Measurements from ENCODE around the gene SMIM1. TPM values are rescaled to one million over a fixed set of nuclear protein-coding genes. Genes with fewer than 3 reads are reported as not detected.

Gene SMIM1
- total and polyA plus RNA-seq, 2 experiments from 2014 or later = 20.9 to 25.8 TPM

- no peak for TF ChIP-seq CTCF (IDR thresholded peaks at IDR 0.05; ENCODE audit: low read depth, low read length)
- Histone ChIP-seq H3K27ac (no peak overlapping the region), H3K4me1 (ENCODE audit: low read depth) (no peaks in the 10 kb centered on the region), H3K27me3 (no peaks in the 10 kb centered on the region), H3K36me3 (no peaks in the 10 kb centered on the region), H3K9me3 (ENCODE audit: low read depth) (no peaks in the 10 kb centered on the region), H3K4me3 (no peak overlapping the region)
- no peak for DNase-seq (ENCODE audit: low read depth in 1 of 2, low spot score in 1 of 2)
These were observed 44.4 kb upstream of the SMIM1 start for GRCh38 chr1:3727825-3728776.

- Histone ChIP-seq H3K4me3 (no peak overlapping the region), H3K27ac (no peak overlapping the region), H3K36me3 (no peaks in the 10 kb centered on the region), H3K9me3 (ENCODE audit: low read depth) (no peaks in the 10 kb centered on the region), H3K4me1 (ENCODE audit: low read depth) (no peaks in the 10 kb centered on the region), H3K27me3 (no peaks in the 10 kb centered on the region)
- DNase-seq (ENCODE audit: low read depth in 1 of 2, low spot score in 1 of 2) = peak in 1 of 2 donors; percentile 7
- TF ChIP-seq CTCF (IDR thresholded peaks at IDR 0.05; ENCODE audit: low read depth, low read length) = no peak
These were observed 42.7 kb upstream of the SMIM1 start for GRCh38 chr1:3729594-3730542.

- Histone ChIP-seq H3K4me3 (no peak overlapping the region), H3K27me3 (no peaks in the 10 kb centered on the region), H3K36me3 (no peaks in the 10 kb centered on the region), H3K9me3 (ENCODE audit: low read depth) (no peaks in the 10 kb centered on the region), H3K27ac (no peak overlapping the region), H3K4me1 (ENCODE audit: low read depth) (no peaks in the 10 kb centered on the region)
- no peak for DNase-seq (ENCODE audit: low read depth in 1 of 2, low spot score in 1 of 2)
- TF ChIP-seq CTCF (IDR thresholded peaks at IDR 0.05; ENCODE audit: low read depth, low read length) = no peak
These were observed 41.9 kb upstream of the SMIM1 start for GRCh38 chr1:3730543-3731247.

- no peak overlapping the region for H3K4me3 ChIP-seq
- no peaks in the 10 kb centered on the region for H3K9me3 ChIP-seq (ENCODE audit: low read depth)
- no peak overlapping the region for H3K27ac ChIP-seq
- H3K36me3 ChIP-seq = peaks cover 3% of the 10 kb centered on the region
- TF ChIP-seq CTCF (IDR thresholded peaks at IDR 0.05; ENCODE audit: low read depth, low read length) = no peak
- H3K27me3 ChIP-seq = no peaks in the 10 kb centered on the region
- DNase-seq (ENCODE audit: low read depth in 1 of 2, low spot score in 1 of 2) = no peak
- no peaks in the 10 kb centered on the region for H3K4me1 ChIP-seq (ENCODE audit: low read depth)
These were observed 40.7 kb upstream of the SMIM1 start for GRCh38 chr1:3731583-3732433.

All from cardiac muscle cell (in vitro differentiated cells and primary cell).